Activated naive CD4-positive, alpha-beta T cell treated with Interleukin-2 at 50 U/mL for 16 hours (primary cell): Measurements from ENCODE around the gene AP4S1.
"Not testable (repeated sequence)": the region's sequence is repeated elsewhere in the genome, so short reads cannot be mapped to it uniquely, and the experiment has no call there.

ENCODE experiments used
- DNase-seq: peaks from one replicate; pipeline ENCODE4 v3.0.0-alpha.2; 2020

Gene AP4S1, protein sequence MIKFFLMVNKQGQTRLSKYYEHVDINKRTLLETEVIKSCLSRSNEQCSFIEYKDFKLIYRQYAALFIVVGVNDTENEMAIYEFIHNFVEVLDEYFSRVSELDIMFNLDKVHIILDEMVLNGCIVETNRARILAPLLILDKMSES

DNA sequence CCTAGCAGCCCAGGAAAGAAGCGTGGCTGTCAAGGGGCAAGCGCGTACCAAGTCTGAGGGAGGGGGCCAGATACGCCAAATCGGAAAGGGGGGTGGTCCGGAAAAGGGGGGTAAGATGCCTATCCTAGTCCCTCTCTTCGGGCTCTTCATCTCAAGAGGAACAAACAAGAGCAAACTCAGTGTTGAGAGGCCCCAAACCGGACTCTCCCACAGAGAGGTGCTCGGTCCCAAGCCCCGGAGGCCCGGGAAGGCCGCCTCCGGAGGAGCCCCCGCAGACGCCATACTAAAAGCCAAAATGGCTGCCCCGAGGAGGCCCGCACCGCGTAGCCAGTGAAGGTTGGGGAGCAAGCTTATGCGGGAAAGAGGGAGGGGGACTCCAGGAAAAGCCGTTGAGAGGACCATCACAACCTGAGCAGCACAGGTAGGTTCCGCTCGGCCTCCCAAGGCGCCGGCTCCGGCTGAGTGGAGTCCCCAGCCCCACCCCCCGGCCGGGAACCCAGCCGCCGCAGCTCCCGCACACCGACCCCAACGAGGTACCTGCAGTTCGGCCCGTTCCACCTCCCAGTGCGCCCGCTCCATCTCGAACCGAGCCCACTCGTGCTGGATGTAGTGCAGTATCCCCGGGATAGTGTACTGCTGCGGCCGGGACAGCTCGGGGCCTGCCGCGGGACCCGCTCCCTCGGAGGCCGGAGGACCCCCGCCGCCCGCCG is at the start of gene AP4S1:
Gene AP4S1 (plus strand): TSS at position 283 of the 710 bp plus-strand sequence. CDS start 40,548 bp downstream, outside the sequence.
- peak; percentile 59 for DNase-seq

DNA sequence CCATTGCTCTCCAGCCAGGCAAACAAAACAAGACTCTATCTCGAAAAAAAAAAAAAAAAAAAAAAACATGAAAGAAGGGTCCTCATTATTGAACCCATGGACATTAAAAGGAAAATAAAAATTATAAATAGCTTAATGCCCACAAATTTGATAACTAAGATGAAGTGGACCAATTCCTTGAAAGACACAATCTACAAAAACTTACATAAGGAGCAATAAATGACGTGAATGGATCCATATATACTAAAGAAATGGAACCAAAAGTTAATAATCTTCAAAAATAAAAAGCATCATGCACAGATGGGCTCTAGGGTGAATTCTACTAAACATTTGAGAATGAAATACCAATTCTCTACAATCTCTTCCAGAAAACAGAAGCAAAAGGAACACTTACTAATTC is 47.7 kb upstream of the AP4S1 start:
- no peak for DNase-seq

DNA sequence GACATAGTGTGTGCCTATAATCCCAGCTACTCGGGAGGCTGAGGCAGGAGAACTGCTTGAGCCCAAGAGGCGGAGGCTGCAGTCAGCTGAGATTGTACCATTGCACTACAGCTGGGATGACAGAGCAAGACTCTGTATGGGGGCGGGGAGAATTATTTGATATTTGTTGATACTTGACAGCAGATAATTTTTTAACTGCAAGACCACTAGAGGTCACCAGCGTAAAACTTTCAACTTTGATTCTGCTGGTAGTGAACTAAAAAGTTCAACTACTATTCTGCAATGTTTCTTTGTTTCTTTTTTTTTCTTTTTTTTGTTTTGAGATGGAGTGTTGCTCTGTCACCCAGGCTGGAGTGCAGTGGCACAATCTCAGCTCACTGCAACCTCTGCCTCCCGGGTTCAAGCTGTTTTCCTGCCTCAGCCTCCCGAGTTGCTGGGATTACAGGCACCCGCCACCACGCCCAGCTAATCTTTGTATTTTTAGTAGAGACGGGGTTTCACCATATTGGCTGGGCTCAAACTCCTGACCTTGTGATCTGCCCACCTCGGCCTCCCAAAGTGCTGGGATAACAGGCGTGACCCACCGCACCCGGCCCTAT is 45.2 kb upstream of the AP4S1 start:
- peak; percentile 40 for DNase-seq

DNA sequence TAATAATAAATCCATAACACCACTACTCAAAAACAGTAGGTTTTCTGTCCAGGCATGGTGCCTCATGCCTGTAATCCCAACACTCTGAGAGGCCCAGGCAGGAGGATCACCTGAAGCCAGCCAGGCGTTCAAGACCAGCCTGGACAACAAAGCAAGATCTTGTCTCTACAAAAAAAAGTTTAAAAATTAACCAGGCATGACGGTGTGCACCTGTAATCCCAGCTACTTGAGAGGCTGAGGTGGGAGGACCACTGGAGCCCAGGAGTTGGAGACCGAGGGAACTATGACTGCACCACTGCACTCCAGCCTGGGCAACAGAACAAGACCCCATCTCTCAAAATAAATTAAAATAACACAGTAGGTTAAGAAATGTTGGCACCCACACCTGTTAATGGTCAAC is 44.5 kb upstream of the AP4S1 start:
- DNase-seq: no peak

DNA sequence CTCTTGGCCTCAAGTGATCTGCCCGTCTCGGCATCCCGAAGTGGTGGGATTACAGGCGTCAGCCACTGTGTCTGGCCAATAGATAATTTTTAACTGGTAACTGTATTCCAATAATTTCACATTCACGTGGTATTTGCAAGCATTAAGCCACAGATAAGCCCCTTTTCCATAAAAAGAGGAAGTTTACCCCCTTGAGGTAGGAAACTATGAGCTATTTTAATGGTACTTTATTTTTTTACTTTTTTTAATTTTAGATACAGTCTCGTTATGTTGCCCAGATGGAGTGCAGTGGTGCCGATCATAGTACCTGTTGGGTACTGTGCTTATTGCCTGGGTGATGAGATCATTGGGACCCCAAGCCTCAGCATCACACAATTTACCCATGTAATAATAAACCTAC is 42.9 kb upstream of the AP4S1 start:
- DNase-seq: no peak

DNA sequence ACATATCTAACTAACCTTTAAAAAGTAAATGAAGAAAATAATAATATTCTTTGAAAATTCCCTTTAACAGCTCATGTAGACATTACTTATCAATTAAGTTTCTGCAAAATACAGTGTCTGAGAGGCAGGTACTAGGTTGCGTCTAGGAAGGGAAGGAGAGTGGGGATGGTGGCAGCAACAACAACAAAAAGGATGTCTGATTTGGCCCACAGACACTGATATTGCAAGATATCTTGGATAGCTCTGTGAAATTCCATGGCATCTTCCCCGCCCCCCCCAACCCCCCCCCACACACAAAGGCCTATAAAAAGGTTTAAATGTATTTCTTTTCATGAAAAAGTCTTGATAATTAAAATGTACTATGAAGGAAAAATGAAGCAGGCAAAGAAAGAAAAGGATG is 41.6 kb upstream of the AP4S1 start:
- DNase-seq: no peak

DNA sequence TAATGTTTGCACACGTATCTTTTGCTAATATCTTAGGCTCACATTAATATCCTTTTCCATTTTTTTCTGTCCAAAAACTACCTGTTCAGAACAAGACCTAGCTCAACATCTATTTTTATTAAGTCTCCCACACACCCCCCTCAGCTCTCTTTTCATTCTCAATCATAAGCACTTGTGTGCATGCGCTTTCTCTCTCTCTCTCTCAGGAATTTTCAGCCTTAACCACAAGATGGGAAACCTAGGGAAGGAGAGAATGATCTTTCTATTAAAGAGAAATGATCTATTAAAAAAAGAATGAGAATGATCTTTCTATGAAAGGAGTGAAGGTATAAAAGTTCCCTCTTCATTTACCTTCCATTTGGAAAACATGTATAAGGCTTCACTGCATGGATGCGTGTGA is 39.7 kb upstream of the AP4S1 start:
- no peak for DNase-seq

DNA sequence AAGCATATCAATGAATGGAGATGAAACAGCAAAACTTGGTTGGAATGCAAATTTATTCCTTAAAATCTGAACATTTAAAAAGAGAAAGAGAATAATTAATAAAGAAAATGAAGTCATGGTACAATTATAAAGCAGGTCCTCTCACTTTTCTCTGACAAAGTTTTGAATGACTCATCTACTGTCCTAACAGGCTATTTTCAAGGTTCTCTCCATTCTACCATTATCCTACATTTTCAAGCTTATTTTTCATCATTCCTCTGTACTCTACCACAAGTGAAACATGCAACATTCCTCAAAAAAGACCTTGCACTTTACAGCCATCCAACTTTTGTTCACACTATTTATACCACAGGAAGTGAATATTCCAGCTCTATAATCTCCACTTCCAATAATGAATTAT is 36.9 kb upstream of the AP4S1 start:
- DNase-seq: no peak

DNA sequence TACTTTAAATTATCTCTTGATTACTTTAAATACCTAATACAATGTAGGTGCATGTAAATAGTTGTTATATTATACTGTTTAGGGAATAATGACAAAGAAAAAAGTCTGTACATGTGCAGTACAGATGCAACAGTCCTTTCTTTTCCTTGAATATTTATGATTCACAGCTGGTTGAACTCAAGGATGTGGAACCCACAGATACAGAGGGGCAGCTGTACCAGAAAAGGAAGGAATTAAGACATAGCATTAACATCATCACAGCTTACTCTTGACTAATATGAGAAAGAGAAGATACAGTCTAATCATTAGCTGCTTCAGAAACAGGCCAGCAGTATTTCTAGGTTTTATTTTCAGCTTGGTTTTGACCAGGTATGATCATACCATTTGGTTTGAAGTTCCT is 34.7 kb upstream of the AP4S1 start:
- DNase-seq: no peak

DNA sequence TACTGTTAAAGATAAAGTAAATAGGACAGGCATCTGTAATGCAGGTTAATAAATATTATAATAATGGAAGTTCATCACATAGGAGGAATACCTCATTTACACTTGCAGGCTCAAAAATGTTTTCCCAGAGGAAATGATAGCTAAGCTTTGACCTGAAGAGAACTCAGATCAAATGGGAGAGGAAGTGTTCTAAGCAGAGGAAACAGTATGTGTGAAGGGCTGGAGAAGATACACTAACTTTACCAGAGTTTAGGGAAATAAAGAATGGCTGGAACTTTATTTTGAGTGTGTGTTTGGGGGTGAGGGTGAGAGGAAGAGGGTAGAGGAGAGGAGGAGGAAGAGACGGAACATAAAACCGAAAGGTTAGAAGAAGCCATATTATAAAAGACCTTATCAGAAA is 34.0 kb upstream of the AP4S1 start:
- DNase-seq: no peak

DNA sequence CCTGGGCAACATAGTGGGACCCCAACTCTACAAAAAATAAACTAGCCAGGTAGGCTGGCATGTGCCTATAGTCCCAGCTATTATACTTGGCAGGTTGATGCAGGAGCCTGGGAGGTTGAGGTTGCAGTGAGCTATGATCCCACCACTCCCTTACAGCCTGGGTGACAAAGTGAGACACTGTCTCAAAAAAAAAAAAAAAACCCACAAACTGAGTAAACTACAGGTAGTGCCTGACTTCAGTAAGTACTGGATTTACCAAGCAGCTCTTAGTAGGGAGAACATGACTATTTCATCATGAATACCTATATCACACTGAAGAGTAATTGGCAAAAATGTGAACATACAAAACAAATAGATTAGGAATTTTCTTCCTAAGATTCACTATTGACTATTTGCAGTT is 32.4 kb upstream of the AP4S1 start:
- no peak for DNase-seq

DNA sequence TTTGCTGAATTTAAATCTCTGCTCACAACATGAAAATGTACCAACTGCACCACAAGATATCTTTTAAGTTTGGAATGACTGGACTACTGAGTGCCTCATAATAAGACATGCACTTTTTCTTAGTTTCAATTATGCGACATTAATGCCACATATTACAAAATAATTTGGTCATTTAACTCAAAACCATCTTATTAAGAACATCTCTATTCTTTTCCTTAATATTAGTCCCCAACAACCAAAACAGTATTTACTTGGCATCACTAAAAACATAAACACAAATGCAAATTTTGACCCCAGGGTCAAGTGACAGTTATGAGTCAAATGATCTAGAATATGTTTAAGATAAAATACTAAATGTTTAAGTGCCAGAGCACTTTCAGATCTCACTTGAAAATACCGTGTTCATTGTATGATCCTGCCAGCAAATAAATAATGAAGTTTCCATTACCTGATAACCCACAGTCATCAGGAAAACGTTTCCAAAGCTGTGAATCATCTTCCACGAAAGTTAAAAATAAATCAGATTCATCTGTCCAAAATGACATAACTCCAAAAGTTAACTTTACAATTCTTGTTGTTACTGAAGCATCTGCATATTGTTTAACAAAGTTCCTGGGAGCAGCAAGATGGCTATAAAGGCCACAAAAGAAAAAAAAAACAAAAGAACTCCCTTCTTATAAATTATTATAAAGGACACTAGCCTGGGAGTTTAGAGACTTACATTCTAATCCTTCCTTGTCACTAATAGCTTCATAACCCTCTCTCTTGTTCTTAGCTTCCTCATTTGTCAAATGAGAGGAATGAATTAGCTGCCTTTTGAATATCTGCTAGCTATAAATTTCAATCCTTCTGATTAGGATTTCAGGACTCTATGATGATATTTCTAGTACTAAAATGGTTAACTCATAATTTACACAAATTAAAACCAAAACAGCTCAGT is 30.5 kb upstream of the AP4S1 start:
- DNase-seq: no peak

DNA sequence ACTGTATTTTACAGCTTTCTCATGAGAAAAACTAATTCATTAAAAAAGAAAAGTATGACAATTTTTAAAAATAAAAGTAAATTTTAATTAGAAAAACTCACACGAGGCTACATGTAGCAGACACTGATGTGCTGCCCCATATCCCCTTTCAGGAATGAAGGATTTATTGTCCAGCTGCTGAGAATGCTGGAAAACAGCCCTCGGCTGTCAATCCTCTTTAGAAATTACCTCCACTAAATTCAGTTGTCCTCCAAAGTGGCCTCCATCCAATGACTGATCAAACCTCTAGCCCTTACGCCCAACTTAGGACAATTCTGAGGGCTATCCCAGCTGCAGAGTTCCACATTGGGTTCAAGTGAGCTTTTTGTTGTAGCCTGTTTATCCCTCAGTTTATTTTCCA is 29.8 kb upstream of the AP4S1 start:
- no peak for DNase-seq

DNA sequence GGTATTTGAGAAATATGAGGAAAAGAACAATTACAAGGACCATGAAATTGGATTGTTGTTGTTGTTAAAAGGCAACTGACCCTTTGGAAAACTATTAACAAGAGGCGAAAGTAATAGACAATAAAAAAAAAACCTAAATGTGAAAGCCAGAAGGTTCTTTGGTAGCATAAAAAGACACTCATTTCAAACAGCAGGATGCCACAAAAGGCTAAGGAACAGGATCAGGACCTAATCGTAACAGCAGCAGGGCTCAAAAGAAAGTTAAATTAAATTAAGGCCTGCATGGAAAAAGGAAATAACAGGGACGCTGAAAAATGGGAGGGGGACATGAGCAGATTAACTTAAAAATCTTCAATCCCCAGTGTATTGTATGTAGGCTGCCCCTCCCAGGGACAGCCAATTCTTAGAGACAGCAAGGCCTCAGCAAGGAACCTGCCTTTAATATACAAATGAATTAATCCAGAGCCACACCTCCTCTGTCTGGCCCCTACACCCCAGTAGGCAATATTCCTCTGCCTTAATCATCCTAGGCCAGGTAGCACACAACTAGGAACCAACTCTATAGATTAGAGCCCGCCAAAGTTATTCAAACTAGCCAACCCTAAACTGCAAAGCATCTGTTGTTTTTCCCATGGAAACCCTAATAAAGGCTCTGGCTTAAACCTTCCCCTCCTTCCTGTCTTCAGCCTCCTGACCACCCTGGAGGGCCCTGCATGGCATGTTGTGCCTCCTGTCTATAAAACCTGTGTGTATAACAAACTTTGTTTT is 28.4 kb upstream of the AP4S1 start:
- DNase-seq: no peak

DNA sequence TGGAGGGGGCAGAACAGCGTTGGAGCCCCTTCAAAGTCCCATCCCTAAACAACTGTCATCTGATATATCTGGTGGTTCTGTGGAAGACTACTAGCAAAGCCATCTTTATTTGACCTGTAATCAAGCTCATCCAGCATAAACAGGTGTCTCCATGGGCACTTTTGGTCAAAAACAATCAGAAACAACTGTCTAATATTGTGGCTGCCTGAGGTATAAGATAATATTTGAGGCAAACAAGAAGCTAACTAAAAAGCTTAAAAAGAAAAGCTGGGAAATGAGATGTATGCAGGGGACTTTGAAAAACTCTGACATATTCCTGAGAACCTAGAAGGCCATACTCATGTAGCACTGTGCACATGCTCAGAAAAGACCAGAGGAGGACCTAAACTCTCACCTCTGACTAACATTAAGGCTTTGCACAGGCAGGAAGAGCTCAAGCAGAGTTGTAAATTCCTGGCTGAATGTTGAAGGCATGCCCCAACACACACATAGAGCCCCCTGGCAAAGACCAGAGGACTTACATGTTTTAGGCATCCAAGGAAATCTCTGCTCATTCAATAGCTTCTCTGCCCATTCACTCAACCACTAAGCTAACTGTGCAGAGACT is 27.2 kb upstream of the AP4S1 start:
- DNase-seq: no peak

DNA sequence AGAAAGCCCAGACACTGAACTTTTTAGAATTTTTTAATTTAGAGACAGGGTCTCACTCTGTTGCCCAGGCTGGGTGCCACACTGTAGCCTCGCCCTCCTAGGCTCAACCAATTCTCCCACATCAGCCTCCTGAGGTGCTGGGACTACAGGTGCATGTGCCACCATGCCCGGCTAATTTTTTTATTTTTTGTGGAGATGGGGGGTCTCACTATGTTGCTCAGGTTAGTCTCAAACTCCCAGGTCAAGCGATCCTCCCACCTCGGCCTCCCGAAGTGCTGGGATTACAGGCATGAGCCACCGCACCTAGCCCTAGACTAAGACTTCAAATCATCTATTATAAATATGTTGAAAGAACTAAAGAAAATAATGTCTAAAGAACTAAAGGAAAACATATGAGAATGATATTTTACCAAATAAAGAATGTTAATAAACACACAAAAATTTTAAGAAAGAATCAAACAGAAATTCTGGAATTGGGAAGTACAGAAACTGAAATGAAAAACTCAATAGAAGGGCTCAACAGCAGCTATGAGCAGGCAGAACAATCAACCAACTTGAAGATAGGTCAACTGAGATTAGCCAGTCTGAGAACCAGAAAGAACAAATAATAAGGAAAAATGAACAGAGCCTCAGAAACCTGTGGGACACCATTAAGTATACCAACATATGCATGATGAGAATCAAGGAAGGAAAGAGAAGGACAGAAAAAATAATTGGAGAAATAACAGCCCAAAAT is 26.2 kb upstream of the AP4S1 start:
- DNase-seq: no peak

DNA sequence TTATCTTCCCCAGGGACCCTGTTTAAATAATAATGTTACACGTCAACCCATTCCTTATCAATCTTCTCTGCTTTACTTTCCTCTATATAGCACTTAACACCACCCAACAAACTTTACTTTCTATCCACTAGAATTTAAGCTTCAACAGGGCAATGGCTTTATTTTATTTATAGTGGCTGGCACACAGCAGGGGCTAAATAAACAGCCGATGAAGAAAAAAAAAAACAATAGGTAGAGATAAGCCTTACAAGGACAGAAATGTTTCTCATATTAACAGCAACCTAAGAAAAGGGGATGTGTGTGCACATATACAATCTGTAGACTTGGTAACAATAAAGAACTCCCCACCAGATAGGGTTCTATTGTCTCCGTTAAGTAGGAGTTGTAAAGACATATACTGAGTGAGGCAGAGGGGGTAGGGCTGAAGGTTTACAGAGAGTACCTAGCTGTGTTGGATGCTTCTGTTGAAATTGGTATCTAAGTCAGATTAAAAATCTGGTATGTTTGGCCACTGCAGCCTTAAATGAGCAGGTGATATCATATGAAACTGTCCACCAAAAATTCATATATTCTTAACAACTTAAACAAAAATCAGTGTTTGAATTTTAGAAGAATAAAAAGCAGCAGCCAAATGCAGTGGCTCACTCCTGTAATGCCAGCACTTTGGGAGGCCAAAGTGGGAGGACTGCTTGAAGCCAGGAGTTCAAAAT is 24.7 kb upstream of the AP4S1 start:
- DNase-seq: no peak

DNA sequence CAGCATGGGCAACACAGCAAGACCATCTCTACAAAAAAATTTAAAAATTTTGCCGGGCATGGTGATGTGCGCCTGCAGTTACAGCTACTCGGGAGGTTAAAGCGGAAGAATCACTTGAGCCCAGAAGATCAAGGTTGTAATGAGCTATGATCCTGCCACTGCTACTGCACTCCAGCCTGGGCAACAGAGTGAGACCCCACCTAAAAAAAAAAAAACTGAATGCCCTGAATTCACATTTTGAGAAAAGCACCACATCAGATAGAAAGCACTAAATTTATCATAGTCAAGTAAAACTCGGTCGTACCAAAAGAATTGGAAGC is 24.1 kb upstream of the AP4S1 start:
- DNase-seq: no peak

DNA sequence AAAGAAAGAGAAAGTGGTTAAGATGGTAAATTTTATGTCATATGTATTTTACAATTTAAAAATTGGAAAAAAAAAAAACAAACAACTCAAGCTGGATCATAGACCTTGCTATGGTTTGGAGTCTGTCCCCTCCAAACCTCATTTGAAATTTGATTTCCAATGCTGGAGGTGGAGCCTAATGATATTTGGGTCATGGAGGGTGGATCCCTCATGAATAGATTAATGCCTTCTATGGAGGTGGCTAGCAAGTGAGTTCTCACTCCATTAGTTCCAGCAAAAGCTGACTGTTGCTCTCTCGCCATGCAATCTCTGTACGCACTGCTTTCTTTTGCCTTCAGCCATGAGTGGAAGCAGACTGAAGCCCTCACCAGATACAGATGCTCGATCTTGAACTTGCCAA is 22.2 kb upstream of the AP4S1 start:
- no peak for DNase-seq

DNA sequence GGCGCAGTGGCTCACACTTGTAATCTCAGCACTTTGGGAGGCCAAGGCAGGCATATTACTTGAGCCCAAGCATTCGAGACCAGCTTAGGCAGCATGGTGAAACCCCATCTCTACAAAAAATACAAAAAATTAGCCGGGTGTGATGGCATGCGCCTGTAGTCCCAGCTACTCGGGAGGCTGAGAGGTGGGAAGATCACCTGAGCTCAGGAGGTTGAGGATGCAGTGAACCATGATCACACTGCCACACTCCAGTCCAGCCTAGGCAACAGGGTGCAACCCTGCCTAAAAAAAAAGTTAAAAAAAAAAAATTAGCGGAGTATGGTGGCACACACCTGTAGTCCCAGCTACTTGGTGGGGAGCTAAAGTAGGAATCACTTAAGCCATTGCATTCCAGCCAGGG is 21.4 kb upstream of the AP4S1 start:
- not testable (repeated sequence) for DNase-seq

DNA sequence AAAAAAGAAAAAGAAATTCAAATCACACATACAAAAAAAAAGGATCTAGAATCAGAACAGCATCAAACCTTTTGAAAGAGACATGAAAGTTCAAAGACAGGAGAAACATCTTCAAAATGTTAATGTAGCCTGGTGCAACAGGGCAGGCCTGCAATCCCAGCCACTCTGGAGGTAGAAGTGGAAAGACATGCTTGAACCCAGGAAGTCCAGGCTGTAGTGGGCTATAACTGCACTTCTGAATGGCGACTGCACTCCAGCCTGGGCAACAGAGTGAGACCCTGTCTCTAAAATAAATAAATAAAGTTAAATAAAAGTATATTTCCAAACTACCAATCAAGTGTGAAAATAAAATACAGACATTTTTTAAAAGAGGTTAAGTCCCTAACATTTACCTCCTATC is 18.7 kb upstream of the AP4S1 start:
- no peak for DNase-seq
